ENCODE data around the gene HPDL. TPM values are rescaled to one million over a fixed set of nuclear protein-coding genes. Genes with fewer than 3 reads are reported as not detected.

The HPDL gene
- total and polyA plus RNA-seq, 11 donors = 0.15 to 0.46 (median 0.32) TPM; not detected in 4

- no peak for DNase-seq
- intact Hi-C loops (cut with DNase I) = no loop called here
- H3K27me3 ChIP-seq = peaks cover 0 to 4% (median 0%) of the 10 kb centered on the region in 9 donors
- no peak for ATAC-seq
- H3K36me3 ChIP-seq = no peaks in the 10 kb centered on the region
- TF ChIP-seq POLR2A (IDR thresholded peaks at IDR 0.05) (no peak), CTCF (IDR thresholded peaks at IDR 0.05) (no peak)
- H3K9me3 ChIP-seq = no peaks in the 10 kb centered on the region
- H3K4me3 ChIP-seq = no peak overlapping the region
- 83 to 89% (median 88%) methylated on average over 10 of the region's 10 CpGs for WGBS, 4 donors
- peaks cover 0 to 12% (median 9%) of the 10 kb centered on the region in 12 donors for H3K4me1 ChIP-seq
- H3K27ac ChIP-seq = no peak overlapping the region
Observed at GRCh38 chr1:45322486-45323040, 4.1 kb upstream of the HPDL start.

- TF ChIP-seq POLR2A (IDR thresholded peaks at IDR 0.05) (no peak), CTCF (IDR thresholded peaks at IDR 0.05) (no peak)
- intact Hi-C loops (cut with DNase I) = no loop called here
- Histone ChIP-seq H3K9me3 (no peaks in the 10 kb centered on the region), H3K27ac (no peak overlapping the region), H3K27me3 (peaks cover 0 to 6% (median 0%) of the 10 kb centered on the region in 9 donors), H3K4me1 (peaks cover 0 to 18% (median 9%) of the 10 kb centered on the region in 12 donors), H3K4me3 (peak overlapping the region in 3 of 12 donors; percentile 52 to 57 (median 56)), H3K36me3 (peaks cover 0 to 22% (median 12%) of the 10 kb centered on the region in 9 donors)
- WGBS, 4 donors = 54 to 62% (median 58%) methylated on average over 6 of the region's 6 CpGs
- DNase-seq (no peak), ATAC-seq (no peak)
Observed at GRCh38 chr1:45325851-45326506, 716 bp upstream of the HPDL start.

- peaks cover 0 to 41% (median 31%) of the 10 kb centered on the region in 9 donors for H3K36me3 ChIP-seq
- H3K9me3 ChIP-seq = no peaks in the 10 kb centered on the region
- intact Hi-C loops (cut with DNase I) = no loop called here
- no peak overlapping the region for H3K27ac ChIP-seq
- DNase-seq = no peak
- WGBS, 4 donors = 65 to 84% (median 70%) methylated on average over 7 to 19 of the region's 19 CpGs
- H3K4me3 ChIP-seq = peak overlapping the region in 9 of 12 donors; percentile 44 to 64 (median 55)
- TF ChIP-seq POLR2A (IDR thresholded peaks at IDR 0.05) (no peak), CTCF (IDR thresholded peaks at IDR 0.05) (no peak)
- no peak for ATAC-seq
- H3K4me1 ChIP-seq = peaks cover 0 to 18% (median 9%) of the 10 kb centered on the region in 12 donors
- H3K27me3 ChIP-seq = peaks cover 0 to 6% (median 0%) of the 10 kb centered on the region in 9 donors
Observed at GRCh38 chr1:45327644-45328515, 1.2 kb downstream of the HPDL start.

- peaks cover 0 to 49% (median 39%) of the 10 kb centered on the region in 9 donors for H3K36me3 ChIP-seq
- ATAC-seq (no peak), DNase-seq (no peak)
- WGBS, 4 donors = 74 to 85% (median 79%) methylated on average over 5 of the region's 5 CpGs
- H3K9me3 ChIP-seq = no peaks in the 10 kb centered on the region
- peaks cover 0 to 18% (median 9%) of the 10 kb centered on the region in 12 donors for H3K4me1 ChIP-seq
- no peak overlapping the region for H3K4me3 ChIP-seq
- TF ChIP-seq POLR2A (IDR thresholded peaks at IDR 0.05) (no peak), CTCF (IDR thresholded peaks at IDR 0.05) (no peak)
- intact Hi-C loops (cut with DNase I) = no loop called here
- H3K27me3 ChIP-seq = peaks cover 0 to 6% (median 0%) of the 10 kb centered on the region in 9 donors
- H3K27ac ChIP-seq = no peak overlapping the region
Observed at GRCh38 chr1:45328680-45329079, 2.0 kb downstream of the HPDL start.

Measured in heart left ventricle (tissue), 16 donors.